PFSK-1 (cell line): ENCODE measurements around the gene QTRT2.

ENCODE experiments used
- POLR2AphosphoS5 ChIP-seq: IDR thresholded peaks from 2 replicates; pipeline ENCODE4 v1.6.1; 2012; ENCODE audit warnings: low read depth, mild to moderate bottlenecking, control low read depth, low read length, moderate library complexity
- REST ChIP-seq, 2 experiments: IDR thresholded peaks; 2 replicates each; pipeline versions ENCODE4 v1.6.1 to v1.8.0; 2011 to 2012; ENCODE audit warnings: low read depth in 2 of 2, low read length in 2 of 2, control low read depth in 1 of 2, inconsistent platforms in 1 of 2, mild to moderate bottlenecking in 1 of 2, moderate library complexity in 1 of 2; ENCODE audit not compliant: insufficient read depth in 1 of 2
- SIN3A ChIP-seq: IDR thresholded peaks from 2 replicates; pipeline ENCODE4 v1.6.1; 2012; ENCODE audit warnings: mild to moderate bottlenecking, low read length, moderate library complexity, borderline replicate concordance; ENCODE audit not compliant: insufficient read depth
- TAF1 ChIP-seq: IDR thresholded peaks from 2 replicates; pipeline ENCODE4 v1.6.1; 2012; ENCODE audit warnings: low read length, control low read depth, borderline replicate concordance; ENCODE audit not compliant: insufficient read depth

- TF ChIP-seq SIN3A = no peak
- no peak for TF ChIP-seq REST (IDR thresholded peaks at IDR 0.05; ENCODE audit: insufficient read depth in 1 of 2, low read depth in 2 of 2, low read length in 2 of 2)
- no peak for TF ChIP-seq POLR2AphosphoS5
- TF ChIP-seq TAF1 = no peak
Observed at GRCh38 chr3:114093016-114093380, 36.5 kb downstream of the QTRT2 start.
